A549 (cell line): ENCODE measurements around the gene RTKN2. TPM values are rescaled to one million over a fixed set of nuclear protein-coding genes. Genes with fewer than 3 reads are reported as not detected.

Experiments used
- ATAC-seq, 2 experiments: fragments of 200-7000 bp in 1 of 2; fragments of >200 bp in 1 of 2; cut with Nextera tagmentation in 1 of 2; cut with Tn5 transposase in 1 of 2; 3 replicates each; pipeline versions ENCODE4 v1.8.0 to v1.9.1; 2018 to 2020; ENCODE audit warnings: mild to moderate bottlenecking in 1 of 2, moderate library complexity in 1 of 2
- CTCF ChIA-PET: fragments of 300-600 bp; sonication (Branson Sonifier 250); formaldehyde crosslinking; extraction: SDS; loops from one replicate; lab custom pipeline; 2021; ENCODE audit warnings: antibody characterized with exemption, inconsistent platforms; lab: Yijun Ruan, JAX
- POLR2A ChIA-PET: fragments of 350-600 bp; formaldehyde crosslinking; extraction: SDS; loops from one replicate; lab custom pipeline; 2021; ENCODE audit warnings: antibody characterized with exemption, inconsistent platforms; lab: Yijun Ruan, JAX
- DNase-seq, 2 experiments: peaks; one replicate each; pipeline versions ENCODE4 v3.0.0 to v3.0.0-alpha.2; 2011 to 2016; ENCODE audit warnings: low read depth in 1 of 2, low spot score in 1 of 2
- FAIRE-seq: peaks from 2 replicates; lab custom pipeline; 2011; peaks lifted over from hg19 to GRCh38; lab: Jason Lieb, UNC
- H3K27ac ChIP-seq, 2 experiments: fragments of >200 bp; sonication (Bioruptor Twin); formaldehyde crosslinking; 3 replicates each; pipeline ENCODE4 v1.5.1; 2016 to 2017
- H3K4me1 ChIP-seq: fragments of >200 bp; sonication (Bioruptor Twin); formaldehyde crosslinking; 3 replicates; pipeline ENCODE4 v1.6.1; 2016
- H3K4me2 ChIP-seq: fragments of >200 bp; sonication (Bioruptor Twin); formaldehyde crosslinking; 3 replicates; pipeline ENCODE4 v1.6.1; 2016
- H3K4me3 ChIP-seq: fragments of >200 bp; sonication (Bioruptor Twin); formaldehyde crosslinking; 3 replicates; pipeline ENCODE4 v1.5.1; 2016
- H3K9me3 ChIP-seq: fragments of >200 bp; sonication (Bioruptor Twin); formaldehyde crosslinking; 3 replicates; pipeline ENCODE4 v1.6.1; 2016
- BHLHE40 ChIP-seq: IDR thresholded peaks from 2 replicates; pipeline ENCODE4 v1.6.1; 2012; ENCODE audit warnings: low read depth, low read length, inconsistent platforms
- CBX2 ChIP-seq: fragments of 200-600 bp; sonication (generic); IDR thresholded peaks from 2 replicates; pipeline ENCODE4 v1.6.1; 2016; ENCODE audit warnings: low read depth, mild to moderate bottlenecking, borderline replicate concordance
- CBX8 ChIP-seq: fragments of 200-600 bp; sonication (generic); IDR thresholded peaks from 2 replicates; pipeline ENCODE4 v1.6.1; 2016
- CHD2 ChIP-seq: fragments of 150-350 bp; IDR thresholded peaks from 2 replicates; pipeline ENCODE4 v1.6.1; 2014; ENCODE audit warnings: low read length; ENCODE audit not compliant: partially characterized antibody
- ESRRA ChIP-seq: fragments of 150-350 bp; IDR thresholded peaks from 2 replicates; pipeline ENCODE4 v1.6.1; 2014; ENCODE audit warnings: mild to moderate bottlenecking, low read length, borderline replicate concordance
- FOSB ChIP-seq: fragments of 250-450 bp; sonication (Bioruptor Pico); IDR thresholded peaks from 2 replicates; pipeline ENCODE4 v1.5.0; 2020; ENCODE audit warnings: mild to moderate bottlenecking, moderate library complexity
- FOSL2 ChIP-seq, 2 experiments: fragments of 450-650 bp in 1 of 2; fragments of >200 bp in 1 of 2; sonication (Bioruptor Twin) in 1 of 2; formaldehyde crosslinking; IDR thresholded peaks; 2 replicates each; pipeline versions ENCODE4 v1.5.0 to v1.6.1; 2016 to 2020; ENCODE audit warnings: mild to moderate bottlenecking in 1 of 2, moderate library complexity in 1 of 2
- FOXS1 ChIP-seq: fragments of 250-450 bp; sonication (Bioruptor Pico); IDR thresholded peaks from 2 replicates; pipeline ENCODE4 v1.5.0; 2020; ENCODE audit warnings: mild to moderate bottlenecking, moderate library complexity
- HDAC2 ChIP-seq: fragments of 200-600 bp; sonication (generic); IDR thresholded peaks from 2 replicates; pipeline ENCODE4 v1.6.1; 2016
- HEYL ChIP-seq: fragments of 250-450 bp; sonication (Bioruptor Pico); IDR thresholded peaks from 2 replicates; pipeline ENCODE4 v1.8.0; 2021; ENCODE audit warnings: mild to moderate bottlenecking, moderate library complexity
- HOXA7 ChIP-seq: fragments of 250-450 bp; sonication (Bioruptor Pico); IDR thresholded peaks from 2 replicates; pipeline ENCODE4 v1.5.0; 2020; ENCODE audit warnings: mild to moderate bottlenecking, moderate library complexity
- HOXB5 ChIP-seq: fragments of 250-450 bp; sonication (Bioruptor Pico); IDR thresholded peaks from 2 replicates; pipeline ENCODE4 v1.5.0; 2020; ENCODE audit warnings: mild to moderate bottlenecking, moderate library complexity
- KDM1A ChIP-seq: fragments of 200-600 bp; sonication (generic); IDR thresholded peaks from 2 replicates; pipeline ENCODE4 v1.6.1; 2016; ENCODE audit warnings: low read depth, mild to moderate bottlenecking
- KDM5A ChIP-seq: fragments of 200-600 bp; sonication (generic); IDR thresholded peaks from 2 replicates; pipeline ENCODE4 v1.6.1; 2016; ENCODE audit warnings: antibody characterized with exemption, mild to moderate bottlenecking
- MYC ChIP-seq: IDR thresholded peaks from 2 replicates; pipeline ENCODE4 v1.6.1; 2012; ENCODE audit warnings: mild to moderate bottlenecking, inconsistent platforms, low read length, improper control_type of control experiment, borderline replicate concordance
- POLR2A ChIP-seq: IDR thresholded peaks from 2 replicates; pipeline ENCODE4 v1.6.1; 2012; ENCODE audit warnings: mild to moderate bottlenecking, low read length
- RARB ChIP-seq: fragments of 250-450 bp; sonication (Bioruptor Pico); IDR thresholded peaks from 2 replicates; pipeline ENCODE4 v1.8.0; 2021; ENCODE audit warnings: mild to moderate bottlenecking, moderate library complexity
- RCOR1 ChIP-seq: fragments of 150-350 bp; IDR thresholded peaks from 2 replicates; pipeline ENCODE4 v1.6.1; 2014; ENCODE audit warnings: antibody characterized with exemption, low read length, low read depth
- TFCP2L1 ChIP-seq: fragments of 250-450 bp; sonication (Bioruptor Pico); IDR thresholded peaks from 2 replicates; pipeline ENCODE4 v1.5.0; 2021; ENCODE audit warnings: mild to moderate bottlenecking
- ZNF302 ChIP-seq: fragments of 250-450 bp; sonication (Bioruptor Pico); IDR thresholded peaks from 2 replicates; pipeline ENCODE4 v1.9.0; 2021; ENCODE audit warnings: inconsistent platforms, mild to moderate bottlenecking, moderate library complexity
- WGBS: methylation state at CpG from one replicate; pipeline ENCODE4 v1.1.6; 2017; ENCODE audit errors: missing lambda C conversion rate; 5-methylcytosine and 5-hydroxymethylcytosine counted together
- polyA plus RNA-seq, 4 experiments: library from polyadenylated mRNA; depleted of rRNA in 3 of 4; stranded (reverse); fragments of >200 nt; fragmentation: RNase III in 1 of 4; extraction: RNeasy Plus Mini Kit Qiagen cat#74134 plus additional on column Dnase treatment in 1 of 4; gene quantifications; 2 replicates in 3 of 4; 3 replicates in 1 of 4; pipeline ENCODE4 v1.2.3, GENCODE V29; 2011 to 2017
- TF ChIP-seq, protein P1 (sequence below): fragments of 150-350 bp; IDR thresholded peaks from 2 replicates; pipeline ENCODE4 v1.6.1; 2014; ENCODE audit warnings: low read depth, mild to moderate bottlenecking, low read length
- TF ChIP-seq, protein P2 (sequence below): fragments of 250-450 bp; sonication (Bioruptor Pico); IDR thresholded peaks from 2 replicates; pipeline ENCODE4 v1.5.0; 2020; ENCODE audit warnings: low read depth, mild to moderate bottlenecking, moderate library complexity
- TF ChIP-seq, protein P3 (sequence below): IDR thresholded peaks from 2 replicates; pipeline ENCODE4 v1.6.1; 2012; ENCODE audit warnings: low read depth, borderline replicate concordance
- TF ChIP-seq, protein P4 (sequence below): fragments of 450-650 bp; IDR thresholded peaks from 2 replicates; pipeline ENCODE4 v1.6.1; 2014; ENCODE audit warnings: antibody characterized with exemption

RTKN2 gene
- polyA plus RNA-seq, 2 of the 4 experiments (the other 2 are of a cell fraction): 1.8 to 2.4 TPM

DNA sequence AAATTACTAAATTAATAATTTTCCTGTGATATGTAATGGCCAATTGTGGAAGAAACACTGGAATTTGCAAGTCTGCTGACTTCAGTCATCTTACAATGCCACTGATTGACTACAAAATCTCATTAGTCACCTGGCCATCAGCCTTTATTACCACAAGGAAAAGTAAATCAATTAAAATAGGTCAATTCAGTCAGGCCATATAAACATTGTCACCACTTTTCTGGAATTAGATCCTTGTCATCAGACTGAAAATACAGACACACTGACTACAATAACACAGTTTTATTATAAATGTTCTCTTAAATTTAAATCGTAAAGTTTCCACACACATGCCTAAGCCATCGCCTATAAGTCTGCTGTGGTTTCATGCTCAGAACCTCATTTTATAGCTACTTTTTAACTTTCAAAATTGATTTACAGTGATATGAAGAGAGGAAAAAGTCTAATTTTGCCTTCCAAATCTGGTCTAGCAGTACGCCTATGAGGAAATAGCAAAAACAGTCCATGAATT, 54.2 kb downstream of the RTKN2 start:
- Histone ChIP-seq H3K4me3 (no peak overlapping the region), H3K27ac (no peak overlapping the region), H3K9me3 (no peaks in the 10 kb centered on the region), H3K4me1 (no peaks in the 10 kb centered on the region), H3K4me2 (no peak overlapping the region)
- TF ChIP-seq, protein P1, sequence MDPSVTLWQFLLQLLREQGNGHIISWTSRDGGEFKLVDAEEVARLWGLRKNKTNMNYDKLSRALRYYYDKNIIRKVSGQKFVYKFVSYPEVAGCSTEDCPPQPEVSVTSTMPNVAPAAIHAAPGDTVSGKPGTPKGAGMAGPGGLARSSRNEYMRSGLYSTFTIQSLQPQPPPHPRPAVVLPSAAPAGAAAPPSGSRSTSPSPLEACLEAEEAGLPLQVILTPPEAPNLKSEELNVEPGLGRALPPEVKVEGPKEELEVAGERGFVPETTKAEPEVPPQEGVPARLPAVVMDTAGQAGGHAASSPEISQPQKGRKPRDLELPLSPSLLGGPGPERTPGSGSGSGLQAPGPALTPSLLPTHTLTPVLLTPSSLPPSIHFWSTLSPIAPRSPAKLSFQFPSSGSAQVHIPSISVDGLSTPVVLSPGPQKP: no peak
- ATAC-seq: no peak
- DNase-seq: no peak
- WGBS: 94% methylated on average over 3 of the region's 3 CpGs
- CTCF ChIA-PET: no interaction called here
- FAIRE-seq: no peak
- POLR2A ChIA-PET: no interaction called here

DNA sequence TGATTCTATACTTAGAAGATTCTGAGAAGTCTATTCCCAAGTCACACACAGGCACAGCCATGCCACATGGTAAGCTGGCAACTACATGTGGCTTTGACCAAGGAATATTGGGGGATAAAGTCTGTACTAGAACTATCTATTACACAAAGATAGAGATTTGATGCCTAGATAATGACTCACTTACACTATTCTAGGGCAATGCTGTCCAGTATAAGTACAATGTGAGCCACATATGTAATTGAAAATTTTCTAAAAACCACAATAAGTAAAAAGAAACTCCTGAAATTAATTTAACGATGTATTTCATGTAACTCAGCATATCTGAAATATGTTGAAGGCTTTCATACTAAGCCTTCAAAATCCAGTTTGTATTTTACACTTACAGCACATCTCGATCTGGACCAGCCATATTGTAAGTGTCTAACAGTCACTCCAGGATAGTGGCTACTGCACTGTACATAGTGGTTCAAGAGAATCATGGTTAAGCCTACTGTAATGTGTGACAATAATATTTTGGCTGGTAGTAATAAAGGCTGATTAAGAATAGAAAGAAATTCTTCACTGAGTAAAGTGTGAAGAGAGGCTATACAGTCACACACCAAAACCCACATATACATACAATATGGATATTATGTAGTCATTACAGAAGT, 62.8 kb downstream of the RTKN2 start:
- ATAC-seq: no peak
- no peak for TF ChIP-seq ZNF302 (CRISPR knock-in tag)

DNA sequence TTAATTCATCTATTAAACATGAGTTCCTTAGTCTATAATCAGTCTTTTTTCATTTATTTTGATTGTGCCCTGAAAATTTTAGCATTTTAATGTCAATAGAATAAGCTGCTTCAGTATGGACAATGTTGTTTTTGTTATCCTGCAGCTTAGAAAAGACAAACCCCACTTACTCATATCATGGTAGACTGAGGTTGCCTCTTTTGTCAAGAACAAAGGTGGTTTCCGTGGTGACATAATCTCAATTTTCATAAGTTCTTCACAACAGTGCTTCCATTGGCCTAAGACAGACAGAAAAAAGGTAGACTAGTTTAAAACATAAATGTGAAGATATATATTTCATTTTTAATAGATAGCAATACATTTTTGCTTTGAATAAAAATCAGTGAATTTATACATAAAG, 69.1 kb downstream of the RTKN2 start:
- no peak overlapping the region for H3K4me3 ChIP-seq
- no peaks in the 10 kb centered on the region for H3K9me3 ChIP-seq
- WGBS: 78% methylated on average over 1 of the region's 1 CpG
- ChIA-PET CTCF (no interaction called here), POLR2A (no interaction called here)
- ATAC-seq (no peak), DNase-seq (no peak), FAIRE-seq (no peak)
- TF ChIP-seq HDAC2 (no peak), FOXS1 (CRISPR knock-in tag) (no peak), ESRRA (no peak), BHLHE40 (no peak), CBX8 (no peak), POLR2A (no peak), KDM5A (no peak), FOSL2 (IDR thresholded peaks at IDR 0.05) (no peak), FOSL2 (CRISPR knock-in tag; IDR thresholded peaks at IDR 0.05) (no peak), FOSB (CRISPR knock-in tag) (no peak), MYC (no peak), CHD2 (no peak), HOXA7 (CRISPR knock-in tag) (no peak), KDM1A (no peak)
- TF ChIP-seq, protein P2, sequence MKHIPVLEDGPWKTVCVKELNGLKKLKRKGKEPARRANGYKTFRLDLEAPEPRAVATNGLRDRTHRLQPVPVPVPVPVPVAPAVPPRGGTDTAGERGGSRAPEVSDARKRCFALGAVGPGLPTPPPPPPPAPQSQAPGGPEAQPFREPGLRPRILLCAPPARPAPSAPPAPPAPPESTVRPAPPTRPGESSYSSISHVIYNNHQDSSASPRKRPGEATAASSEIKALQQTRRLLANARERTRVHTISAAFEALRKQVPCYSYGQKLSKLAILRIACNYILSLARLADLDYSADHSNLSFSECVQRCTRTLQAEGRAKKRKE: no peak
- TF ChIP-seq, protein P3, sequence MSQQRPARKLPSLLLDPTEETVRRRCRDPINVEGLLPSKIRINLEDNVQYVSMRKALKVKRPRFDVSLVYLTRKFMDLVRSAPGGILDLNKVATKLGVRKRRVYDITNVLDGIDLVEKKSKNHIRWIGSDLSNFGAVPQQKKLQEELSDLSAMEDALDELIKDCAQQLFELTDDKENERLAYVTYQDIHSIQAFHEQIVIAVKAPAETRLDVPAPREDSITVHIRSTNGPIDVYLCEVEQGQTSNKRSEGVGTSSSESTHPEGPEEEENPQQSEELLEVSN: no peak
- H3K27ac ChIP-seq: no peak overlapping the region
- H3K4me2 ChIP-seq: no peak overlapping the region
- 0 out of 3 replicates have a peak, but pooled peaks cover 3% of the 10 kb centered on the region for H3K4me1 ChIP-seq

More for the DNA sequence above, 62.8 kb downstream of the RTKN2 start:
- CTCF ChIA-PET: no interaction called here
- Histone ChIP-seq H3K4me3 (no peak overlapping the region), H3K27ac (no peak overlapping the region), H3K9me3 (no peaks in the 10 kb centered on the region), H3K4me1 (no peaks in the 10 kb centered on the region), H3K4me2 (no peak overlapping the region)
- DNase-seq (no peak), FAIRE-seq (peak; percentile 18)
- POLR2A ChIA-PET: no interaction called here
- 77% methylated on average over 2 of the region's 2 CpGs for WGBS

DNA sequence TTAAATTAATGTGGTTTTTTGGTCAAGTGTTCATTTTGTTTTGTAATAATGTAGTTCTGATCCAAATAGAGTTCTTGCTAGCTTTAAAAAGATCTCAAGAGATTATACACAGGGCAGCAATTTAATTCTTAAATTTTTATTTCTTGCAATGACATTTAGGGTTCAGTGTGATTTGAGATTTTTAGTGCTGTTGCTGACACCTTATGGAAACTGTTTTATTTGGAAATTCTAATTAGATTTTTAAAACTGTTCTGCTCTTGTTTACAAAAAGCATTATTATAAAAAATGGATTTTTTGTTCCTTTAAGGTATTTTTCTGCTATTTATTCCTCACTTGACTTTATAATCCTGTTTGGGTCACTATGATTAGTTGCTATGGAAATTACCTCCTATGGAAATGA, 72.1 kb downstream of the RTKN2 start:
- CTCF ChIA-PET: no interaction called here
- FAIRE-seq (no peak), ATAC-seq (no peak), DNase-seq (no peak)
- H3K4me2 ChIP-seq: no peak overlapping the region
- no peak overlapping the region for H3K4me3 ChIP-seq
- no peaks in the 10 kb centered on the region for H3K9me3 ChIP-seq
- POLR2A ChIA-PET: no interaction called here
- 0 out of 3 replicates have a peak, but pooled peaks cover 3% of the 10 kb centered on the region for H3K4me1 ChIP-seq
- no peak overlapping the region for H3K27ac ChIP-seq
- TF ChIP-seq TFCP2L1 (CRISPR knock-in tag) (no peak), KDM1A (no peak), CBX2 (no peak), HOXB5 (CRISPR knock-in tag) (no peak), HEYL (CRISPR knock-in tag) (no peak), CHD2 (no peak), ESRRA (no peak), RARB (CRISPR knock-in tag) (no peak), RCOR1 (no peak)
- TF ChIP-seq, protein P4, sequence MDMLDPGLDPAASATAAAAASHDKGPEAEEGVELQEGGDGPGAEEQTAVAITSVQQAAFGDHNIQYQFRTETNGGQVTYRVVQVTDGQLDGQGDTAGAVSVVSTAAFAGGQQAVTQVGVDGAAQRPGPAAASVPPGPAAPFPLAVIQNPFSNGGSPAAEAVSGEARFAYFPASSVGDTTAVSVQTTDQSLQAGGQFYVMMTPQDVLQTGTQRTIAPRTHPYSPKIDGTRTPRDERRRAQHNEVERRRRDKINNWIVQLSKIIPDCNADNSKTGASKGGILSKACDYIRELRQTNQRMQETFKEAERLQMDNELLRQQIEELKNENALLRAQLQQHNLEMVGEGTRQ: no peak
